Stimulated activated CD8-positive, alpha-beta memory T cell treated with anti-CD3 and anti-CD28 coated beads, Interleukin-2, amount 100 ng/mL, for 48 hours (primary cell): Measurements from ENCODE around the gene PXN.
"Not testable (repeated sequence)": the region's sequence is repeated elsewhere in the genome, so short reads cannot be mapped to it uniquely, and the experiment has no call there.

Source experiments
- DNase-seq, 2 donors: peaks; one replicate each; pipeline ENCODE4 v3.0.0-alpha.2; 2020; ENCODE audit warnings: low read depth in 2 of 2

PXN gene

DNA sequence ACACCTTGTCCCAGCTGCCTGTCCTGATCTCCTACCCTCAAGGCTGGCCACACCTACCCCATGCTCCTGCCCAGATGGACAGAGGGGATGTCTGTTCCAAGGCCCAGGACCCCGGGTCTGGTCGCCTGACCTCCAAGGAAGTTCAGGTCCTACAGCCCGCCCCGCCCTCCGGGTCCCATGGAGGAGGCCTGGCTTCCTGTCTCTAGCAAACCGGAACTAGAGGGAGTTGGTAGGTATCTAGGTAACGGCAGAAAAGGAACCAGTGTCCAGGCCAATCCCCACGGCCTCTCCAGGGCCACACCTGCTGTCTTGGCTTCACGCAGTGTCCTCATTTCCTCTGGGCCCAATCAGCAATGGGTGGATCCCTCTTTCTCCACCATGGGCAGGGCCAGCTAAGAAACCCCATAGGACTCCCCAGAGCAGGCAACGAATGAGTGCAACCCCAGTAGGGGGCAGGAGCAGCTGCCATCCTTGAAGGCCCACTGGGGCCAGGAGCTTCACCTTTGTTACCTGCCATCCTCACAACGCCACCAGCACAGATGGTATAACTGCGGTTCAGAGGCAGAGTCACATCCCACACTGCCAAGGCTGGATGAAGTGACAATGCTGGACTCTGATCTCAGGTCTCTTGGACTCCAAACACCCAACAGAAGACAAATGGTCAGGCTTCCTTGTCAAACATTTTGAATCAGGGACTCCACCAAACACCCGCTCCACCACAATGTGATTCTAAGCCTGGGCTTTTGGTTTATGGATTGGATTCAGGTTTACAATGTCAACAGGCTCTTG lies 39.5 kb downstream of the PXN start:
- DNase-seq, result no peak

DNA sequence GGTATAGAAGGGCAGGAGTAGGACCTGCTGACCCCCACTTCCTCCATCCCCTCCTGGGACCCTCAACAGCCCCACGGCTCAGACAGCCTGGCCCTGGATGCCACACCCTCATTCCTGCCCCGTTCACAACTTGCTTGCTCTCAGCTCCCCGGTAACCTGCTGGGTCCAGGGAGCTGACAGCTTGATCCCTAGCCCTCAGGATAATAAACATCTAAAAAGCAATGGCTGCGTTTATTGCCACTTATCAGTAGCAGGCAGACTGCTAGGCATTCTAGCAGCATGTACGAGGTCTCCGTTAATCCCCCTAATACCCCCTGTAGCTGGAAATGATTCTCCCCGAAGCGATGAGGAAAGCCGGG lies 40.4 kb downstream of the PXN start:
- no peak for DNase-seq

DNA sequence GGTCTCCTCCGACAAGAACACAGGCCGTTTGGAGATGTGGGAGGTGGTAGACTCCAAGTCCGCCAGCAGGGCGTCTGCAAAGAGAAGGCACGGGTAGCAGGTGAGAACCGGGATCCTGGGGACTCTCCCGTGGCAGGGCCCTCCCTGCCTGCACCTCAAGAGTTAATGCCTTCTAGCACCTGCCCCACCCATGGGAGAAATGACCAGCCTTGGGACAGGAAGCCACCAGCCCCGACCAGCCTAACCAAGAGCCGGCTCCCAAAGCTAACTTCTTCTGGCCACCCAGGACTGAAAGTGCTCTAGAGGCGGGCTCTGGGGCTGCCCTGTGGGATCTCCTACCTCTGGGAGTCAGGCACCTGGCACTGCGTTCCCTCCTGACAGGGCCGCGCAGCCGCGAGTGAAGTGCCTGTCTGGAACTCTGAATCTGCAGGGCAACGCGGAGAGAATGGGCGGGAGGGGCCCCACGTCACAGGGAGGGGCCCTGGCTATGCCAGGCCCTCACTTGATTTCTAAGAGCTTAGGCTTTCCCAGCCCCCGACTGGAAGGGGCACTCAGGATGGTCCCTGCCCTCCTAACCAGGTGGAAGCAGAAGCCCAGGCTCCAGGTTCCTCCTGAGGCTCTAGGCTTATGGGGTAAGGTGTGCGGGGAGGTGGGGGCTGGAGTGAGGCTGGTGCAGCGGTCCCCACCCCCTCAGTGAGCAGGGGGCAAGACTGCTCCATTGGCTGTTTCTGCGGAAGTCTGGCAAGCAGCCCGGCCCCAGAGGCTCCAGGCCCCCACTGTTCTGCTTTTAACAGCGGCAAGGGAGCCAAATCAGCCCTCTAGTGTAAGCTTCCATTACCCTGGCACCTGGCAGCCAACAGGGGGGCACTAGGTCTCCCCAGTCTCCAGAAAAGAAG lies 41.0 kb downstream of the PXN start:
- DNase-seq, result no peak

DNA sequence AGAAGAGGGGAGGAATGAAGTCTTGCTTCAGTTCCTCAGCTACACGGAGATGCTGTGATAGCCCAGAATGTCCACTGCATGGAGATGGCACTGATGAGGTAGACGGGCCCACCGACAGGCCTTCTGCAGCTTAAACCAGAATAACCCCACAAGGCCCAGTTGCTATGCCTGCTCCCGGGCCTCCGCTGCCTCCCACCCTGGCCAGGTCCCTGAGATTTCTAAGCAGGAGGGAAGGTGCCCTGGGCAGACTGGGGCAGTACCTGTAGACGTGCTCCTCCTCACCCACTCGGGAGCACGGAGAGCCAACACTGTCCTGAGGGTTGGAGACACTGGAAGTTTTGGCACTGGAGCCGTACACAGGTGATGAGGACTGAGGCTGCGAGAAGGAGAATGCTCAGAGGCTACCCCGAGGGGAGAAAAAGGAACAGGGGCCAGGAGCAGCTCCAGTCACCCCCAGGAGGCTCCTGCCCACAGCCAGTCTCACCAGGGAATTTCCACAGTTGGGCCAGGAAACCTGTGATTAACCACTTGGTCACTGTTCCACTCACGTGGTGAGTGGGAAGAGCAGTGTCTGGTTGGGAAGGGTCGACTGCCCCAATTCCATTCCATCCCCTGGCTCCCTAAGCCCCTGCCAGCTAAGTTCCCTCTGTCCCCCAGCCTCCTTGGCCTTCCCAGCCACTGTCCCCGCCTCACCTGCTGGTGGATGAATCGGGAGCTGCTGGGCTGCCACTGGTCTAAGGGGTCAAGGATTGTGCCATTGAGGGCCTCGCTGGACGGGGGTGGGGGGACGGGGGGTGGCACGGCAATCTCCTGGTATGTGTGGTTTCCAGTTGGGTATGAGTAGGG lies 41.8 kb downstream of the PXN start:
- DNase-seq, result no peak

DNA sequence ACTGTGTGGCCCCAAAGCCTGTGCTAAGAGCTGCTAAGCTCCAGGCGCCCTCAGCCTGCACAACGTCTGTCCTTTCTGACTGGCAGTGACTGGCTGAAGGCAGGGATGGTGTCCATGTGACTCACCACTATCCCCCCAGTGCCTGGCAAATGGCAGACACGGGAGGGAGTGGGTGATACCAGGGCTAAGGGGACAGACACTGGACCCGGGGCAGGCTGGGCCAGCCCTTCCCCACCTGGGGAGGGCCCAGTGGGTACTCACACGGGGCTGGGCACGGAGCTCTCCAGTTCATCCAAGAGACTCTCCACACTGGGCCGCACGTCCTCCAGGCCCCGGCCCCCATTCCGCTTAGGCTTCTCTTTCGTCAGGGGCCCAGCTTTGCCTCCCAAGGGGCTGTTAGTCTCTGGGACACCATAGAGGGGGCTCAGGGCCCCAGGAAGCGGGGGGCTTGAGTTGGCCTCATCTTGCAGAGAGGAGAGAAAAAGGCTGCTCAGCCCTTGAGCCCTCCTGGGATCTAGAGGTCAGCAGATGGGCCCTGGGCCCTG lies 43.2 kb downstream of the PXN start:
- DNase-seq, result no peak

DNA sequence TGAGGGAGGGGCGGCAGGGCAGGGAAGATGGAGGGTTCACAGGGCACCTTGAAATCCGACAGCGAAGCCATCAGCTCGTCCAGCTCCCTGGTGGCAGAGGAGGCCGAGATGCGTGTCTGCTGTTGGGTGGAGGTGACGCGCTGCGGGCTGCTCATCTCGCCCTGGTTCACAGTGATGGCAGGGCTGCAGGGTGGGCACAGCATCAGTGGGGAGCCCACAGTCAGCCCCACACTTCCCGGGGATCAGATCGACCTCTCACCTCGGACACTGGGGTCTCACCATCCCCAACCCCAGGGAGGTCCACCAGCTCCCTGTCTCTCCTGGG lies 44.0 kb downstream of the PXN start:
- no peak for DNase-seq

DNA sequence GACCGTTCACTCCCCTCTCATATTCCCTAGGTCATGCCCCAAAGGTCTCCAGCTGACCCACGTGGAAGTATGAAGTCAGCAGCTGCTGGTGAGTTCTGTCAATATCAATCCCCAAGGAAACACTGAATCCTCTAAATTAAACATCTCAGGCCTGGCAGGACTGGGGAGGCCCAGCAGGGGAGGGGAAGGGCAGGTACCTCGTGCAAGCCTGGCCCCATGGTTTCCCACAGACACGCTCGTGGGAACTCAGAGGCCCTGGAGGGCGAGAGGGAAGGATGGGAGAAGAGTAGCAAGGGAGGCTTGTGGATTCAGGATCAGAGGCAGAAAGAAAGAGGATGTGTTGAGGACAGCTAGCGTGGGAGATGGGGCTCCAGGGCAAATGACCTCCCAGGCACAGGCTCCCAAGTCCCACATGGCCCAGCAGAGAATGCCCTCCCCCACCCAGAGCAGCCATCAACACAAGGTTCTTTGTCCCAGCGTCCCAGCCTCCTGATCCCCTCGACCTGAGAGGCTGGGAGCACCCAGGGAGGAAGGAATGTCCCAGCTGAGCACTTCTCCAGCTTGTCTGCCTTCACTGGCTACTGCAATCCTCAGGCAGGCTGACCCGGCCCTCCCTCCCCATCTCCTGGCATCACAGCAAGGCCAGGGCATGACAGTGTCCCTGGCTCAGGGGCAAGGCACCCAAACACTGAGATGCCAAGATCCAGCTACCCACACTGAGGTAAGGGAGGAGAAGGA lies 44.5 kb downstream of the PXN start:
- no peak for DNase-seq

DNA sequence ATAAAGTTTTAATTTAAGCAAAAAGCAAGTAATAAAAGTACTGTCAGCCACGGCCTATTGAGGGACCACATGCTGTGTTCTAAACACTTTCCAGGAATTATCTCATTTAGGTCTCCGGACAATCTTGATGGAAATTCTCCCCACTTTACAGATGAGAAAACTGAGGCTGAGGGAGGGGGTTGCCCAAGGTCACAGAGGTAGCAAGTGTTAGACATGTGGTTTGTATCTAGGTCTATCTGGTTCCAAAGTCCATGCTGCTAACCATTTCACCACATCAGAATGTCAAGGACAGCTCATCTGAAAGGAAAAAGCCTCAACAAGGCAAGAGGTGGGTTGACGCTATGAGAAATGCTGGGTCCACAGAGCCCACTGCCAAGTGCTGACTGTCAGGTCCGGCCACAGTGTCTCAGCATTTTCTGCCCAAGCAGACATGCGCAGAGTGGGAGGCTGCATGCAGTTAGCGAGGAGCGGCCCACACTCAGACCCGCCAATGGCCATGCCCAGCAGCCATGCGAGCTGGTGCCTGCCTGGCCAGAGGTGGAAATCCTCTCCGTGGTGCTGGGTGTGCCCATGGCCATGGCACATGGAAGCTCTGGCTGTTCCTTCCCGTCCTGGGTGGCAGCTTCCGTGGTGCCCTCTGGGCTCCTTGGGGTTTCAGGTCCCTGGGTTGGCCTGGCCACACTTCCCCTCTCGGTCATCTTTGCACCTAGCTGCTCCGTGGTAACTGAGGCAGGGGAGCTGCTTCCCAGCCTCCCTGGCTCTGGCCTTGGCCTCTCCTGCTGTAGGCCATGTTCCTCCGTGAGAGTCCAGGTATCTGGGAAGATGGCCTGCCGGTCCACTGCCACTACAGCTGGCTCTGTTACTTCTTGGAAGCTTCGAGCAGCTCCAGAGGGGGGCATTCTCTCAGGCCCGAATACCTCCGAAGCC lies 46.6 kb downstream of the PXN start:
- no peak for DNase-seq

DNA sequence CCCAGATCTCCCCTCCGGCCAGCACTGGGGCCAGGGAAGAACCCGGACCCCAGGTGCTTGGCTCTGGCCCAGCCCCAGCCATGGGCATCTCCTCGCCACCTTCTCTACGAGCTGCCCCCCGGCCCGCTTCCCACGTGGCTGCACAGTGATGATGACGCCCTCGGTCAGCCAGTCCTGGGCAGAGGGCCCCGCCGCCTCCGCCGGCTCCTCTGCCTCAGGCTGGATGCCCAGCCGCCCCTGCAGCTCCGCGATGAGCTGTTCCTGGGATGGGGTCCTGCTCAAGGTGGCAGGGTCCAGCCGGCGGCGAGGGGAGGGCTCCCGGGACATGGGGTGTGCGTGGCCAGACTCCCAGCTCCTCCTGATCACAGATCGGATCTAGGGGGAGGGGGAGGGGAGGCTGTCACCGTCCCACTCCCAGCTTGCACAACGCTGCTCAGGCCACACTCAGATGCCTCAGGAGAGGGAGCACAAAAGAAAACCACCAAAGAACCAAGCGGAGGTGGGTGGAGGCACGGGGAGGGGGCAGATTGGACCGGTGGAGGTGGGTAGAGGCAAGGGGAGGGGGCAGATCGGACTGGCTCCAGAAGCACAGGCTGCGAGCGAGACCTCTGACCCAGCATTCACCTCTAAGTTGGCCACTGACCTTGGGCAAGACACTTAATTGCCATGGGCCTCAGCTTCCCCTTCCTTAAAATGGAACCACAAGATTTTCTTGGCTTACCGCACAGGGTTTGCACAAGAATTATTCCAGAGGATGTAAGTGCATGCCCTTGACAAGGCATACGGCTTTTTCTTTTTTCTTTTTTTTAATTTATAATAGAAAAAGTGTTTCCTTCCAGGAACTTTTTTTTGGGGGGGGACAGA lies 48.6 kb downstream of the PXN start:
- no peak for DNase-seq

DNA sequence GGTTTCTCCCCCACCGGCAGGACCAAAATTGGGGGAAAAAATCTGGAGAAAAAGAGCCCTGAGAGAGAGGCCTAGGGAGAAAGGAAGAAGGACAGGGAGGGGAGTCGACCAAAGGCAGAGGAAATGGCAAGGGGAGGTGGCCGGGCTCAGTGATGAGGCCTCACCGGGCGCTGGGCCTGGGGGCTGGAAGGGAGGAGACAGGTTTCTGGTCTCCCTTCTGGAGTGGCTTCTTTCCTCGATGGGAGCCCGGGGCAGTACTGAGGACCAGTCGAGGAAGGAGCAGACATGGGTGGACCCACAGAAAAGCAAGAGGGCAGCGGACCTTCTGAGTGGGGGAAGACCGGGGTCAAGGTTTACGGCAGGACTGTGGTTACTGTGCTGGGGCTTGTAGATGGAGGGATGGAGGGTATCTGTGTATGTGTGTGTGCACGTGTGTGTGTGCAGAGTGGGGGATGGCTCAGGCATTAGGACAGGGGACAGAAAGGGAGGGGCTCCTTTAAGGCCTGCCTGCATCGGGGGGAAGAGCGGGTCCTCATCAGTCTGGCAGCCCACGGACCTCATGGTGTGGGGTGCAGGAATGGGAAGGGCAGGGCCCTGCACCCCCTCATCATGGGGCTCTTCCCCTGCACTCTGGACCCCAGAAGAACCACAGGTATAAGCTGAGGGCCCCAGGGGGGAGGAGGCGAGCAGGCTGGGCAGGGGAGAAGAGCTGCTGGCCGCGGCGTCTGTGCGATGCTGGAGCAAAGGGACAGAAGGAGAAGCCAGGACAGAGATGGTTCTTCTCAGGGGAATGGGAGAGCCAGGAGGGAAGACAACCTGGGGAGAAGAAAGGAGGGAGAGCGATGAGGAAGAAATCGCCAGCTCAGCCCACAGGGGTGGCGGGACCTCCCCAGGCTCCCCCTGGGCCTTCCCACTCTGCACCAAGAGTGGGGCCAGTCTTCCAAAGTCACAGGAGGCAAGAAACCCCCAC lies 49.5 kb downstream of the PXN start:
- no peak for DNase-seq

DNA sequence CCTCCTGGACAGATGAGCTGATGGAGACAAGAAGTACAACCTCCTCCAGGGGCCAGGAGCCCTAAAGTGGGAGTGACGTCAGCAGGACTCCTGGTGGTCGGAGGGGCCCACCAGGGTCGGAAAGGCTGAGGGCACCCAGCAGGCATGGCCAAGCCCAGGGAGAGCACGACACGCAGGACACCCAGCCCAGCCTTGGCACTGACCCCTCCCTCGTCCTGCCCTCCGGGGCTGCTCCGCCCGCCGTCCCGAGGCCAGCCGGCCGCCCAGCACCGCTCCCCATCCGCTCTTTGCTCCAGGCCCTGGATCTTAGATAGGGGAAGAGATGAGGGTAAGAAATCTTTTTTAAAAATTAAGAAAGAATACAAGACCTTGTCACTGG lies 50.2 kb downstream of the PXN start:
- no peak for DNase-seq

DNA sequence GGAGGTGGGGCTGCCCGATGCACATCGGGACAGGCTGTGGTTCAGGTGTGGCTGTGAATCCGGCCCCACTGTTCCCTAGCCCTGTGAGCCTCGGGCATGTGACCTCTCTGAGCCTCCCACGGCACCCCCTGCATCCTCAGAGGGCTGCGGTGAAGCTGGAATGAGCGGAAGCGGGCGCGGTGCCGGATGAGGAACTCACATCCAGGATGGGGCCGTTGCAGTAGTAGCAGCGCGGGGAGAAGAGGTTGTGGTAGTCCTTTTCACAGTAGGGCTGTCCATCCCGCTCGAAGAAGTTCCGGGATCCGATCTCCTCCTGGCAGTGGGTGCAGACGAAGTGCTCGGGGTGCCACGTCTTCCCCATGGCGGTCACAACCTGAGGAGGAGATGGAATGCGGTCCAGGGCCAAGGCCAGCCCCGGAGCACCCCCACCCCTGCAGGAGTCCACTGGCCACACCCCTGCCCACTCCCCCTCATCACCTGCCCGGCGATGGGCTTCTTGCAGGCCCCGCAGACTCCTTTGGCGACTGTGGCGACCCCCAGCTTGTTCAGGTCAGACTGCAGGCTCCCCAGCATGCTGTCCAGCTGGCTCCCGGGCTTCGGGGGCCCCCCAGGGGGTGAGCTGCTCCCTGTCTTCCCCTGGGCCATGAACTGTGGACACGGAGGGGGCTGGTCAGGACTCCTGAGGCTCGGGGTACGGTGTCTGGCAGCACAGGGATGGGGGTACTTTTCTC lies 50.7 kb downstream of the PXN start:
- DNase-seq, result no peak

DNA sequence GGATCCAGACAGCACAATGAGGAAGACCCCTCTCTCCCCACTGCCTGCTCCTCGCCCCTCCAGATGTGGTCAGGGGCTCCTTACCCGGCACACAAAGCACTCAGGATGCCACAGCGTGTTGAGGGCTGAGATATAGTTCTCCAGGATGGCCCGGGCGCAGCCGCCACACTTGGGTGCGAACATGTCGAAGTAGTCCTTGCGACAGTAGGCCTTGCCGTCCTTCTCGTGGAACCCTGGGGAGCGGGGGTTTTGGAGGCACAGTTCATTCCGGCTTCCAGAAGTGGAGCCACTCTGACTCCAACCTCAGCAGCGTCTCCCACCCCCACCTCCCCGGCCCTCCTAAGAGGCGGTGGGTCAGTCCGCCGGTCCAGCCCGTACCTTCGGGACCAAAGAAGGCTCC lies 51.8 kb downstream of the PXN start:
- no peak for DNase-seq

DNA sequence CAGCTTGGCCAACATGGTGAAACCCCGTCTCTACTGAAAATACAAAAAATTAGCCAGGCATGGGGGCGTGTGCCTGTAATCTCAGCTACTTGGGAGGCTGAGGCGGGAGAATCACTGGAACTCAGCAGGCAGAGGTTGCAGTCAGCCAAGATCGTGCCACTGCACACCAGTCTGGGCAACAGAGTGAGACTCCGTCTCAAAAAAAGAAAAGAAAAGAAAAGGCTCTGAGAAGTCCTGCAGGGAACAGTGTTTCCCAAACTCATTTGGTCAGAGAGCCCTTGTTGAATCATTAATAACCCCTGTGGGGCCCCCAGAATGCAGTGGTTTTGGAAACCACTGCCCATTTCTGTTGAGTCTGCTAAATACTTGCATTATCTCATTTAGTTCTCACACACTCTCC lies 52.3 kb downstream of the PXN start:
- not testable (repeated sequence) for DNase-seq

DNA sequence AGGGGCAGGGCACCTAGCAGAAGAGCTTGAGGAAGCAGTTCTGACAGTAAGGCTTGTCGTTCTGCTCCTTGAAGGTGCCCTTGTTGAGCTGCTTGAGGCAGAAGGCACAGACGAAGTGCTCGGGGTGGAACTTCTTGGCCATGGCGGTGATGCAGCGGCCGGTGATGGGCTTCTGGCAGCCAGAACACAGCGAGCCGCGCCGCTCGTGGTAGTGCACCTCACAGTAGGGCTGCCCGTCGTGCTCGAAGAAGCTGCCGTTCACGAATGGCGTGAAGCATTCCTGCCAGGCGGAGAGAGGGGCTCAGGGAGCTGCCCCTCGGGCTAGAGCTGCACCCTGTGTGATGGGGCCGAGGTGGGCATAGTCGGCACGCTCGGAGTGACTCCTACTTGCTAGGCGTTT lies 53.2 kb downstream of the PXN start:
- no peak for DNase-seq

DNA sequence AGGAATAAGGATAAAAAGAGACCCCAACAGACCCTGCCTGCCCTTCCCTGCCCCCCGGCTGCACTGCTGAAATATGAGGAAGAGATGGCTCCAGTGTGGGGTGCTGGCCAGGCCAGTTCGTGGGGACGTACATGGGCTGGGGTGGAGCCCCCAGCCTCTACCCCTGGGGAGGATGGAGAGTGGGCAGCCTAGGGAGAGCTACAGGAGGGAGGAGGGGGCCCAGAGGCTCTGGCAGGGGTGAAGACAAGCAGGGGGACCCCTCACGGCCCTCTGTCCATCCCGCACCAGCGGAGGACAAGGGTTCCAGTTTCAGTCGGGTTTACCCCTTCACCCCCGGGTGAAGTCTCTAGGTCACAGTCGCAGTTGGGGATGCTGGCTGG lies 53.6 kb downstream of the PXN start:
- DNase-seq, result no peak

DNA sequence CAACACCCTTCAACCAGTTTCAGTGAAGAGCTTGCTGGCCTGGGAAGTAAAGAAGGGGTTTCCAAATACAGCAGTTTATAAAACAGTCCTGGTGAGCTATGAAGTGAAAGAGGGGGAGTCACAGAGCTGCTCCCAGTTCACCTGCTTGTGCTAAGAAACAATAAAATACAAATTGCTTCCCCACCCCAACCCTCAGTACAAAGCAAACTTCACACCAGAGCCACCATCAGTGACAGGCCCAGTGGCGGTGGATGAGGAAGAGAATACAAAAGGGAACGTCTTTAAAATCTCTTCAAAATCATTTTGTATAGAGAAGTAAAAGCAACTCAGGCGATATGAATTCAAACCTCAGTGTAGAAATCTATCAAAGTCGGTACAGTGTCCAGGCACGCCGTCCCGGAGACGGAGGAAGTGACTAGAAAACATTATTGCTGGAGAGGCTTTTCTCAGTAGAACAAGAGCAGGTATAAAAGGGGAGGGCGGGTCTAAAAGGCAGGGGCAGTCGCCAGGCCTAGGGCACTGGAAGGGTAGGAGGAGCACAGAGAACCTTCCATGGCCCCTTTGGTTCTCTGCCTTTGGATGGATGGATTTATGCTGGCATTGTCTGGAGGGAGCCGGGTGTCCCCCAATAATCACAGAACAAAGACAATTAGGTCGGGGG lies 54.2 kb downstream of the PXN start:
- no peak for DNase-seq
